PC-9 (cell line): Measurements from ENCODE around the gene ATP13A3.

Experiments
- CTCF ChIP-seq: fragments of 200-600 bp; sonication (generic); conservative IDR thresholded peaks from 2 replicates; pipeline ENCODE4 v1.6.1; 2017; ENCODE audit warnings: mixed run types, antibody characterized with exemption, mild to moderate bottlenecking, moderate library complexity
- EZH2 ChIP-seq: fragments of 200-600 bp; sonication (generic); IDR thresholded peaks from 2 replicates; pipeline ENCODE4 v1.8.0; 2017; ENCODE audit warnings: antibody characterized with exemption, low read depth

- no peak for TF ChIP-seq CTCF
- no peak for TF ChIP-seq EZH2
Measured at GRCh38 chr3:194395212-194395611, 91.6 kb downstream of the ATP13A3 start.
